CD14-positive monocyte (primary cell): ENCODE data around the gene ZFHX3. TPM values are rescaled to one million over a fixed set of nuclear protein-coding genes. Genes with fewer than 3 reads are reported as not detected.
A peak's percentile ranks its signal among the peaks of the same experiment; 100 is the strongest.

Source experiments
- DNase-seq, 3 donors: peaks; one replicate each; pipeline ENCODE4 v3.0.0-alpha.2; 2011 to 2022
- H2AFZ ChIP-seq: 2 replicates; pipeline ENCODE4 v1.6.0; 2012; ENCODE audit warnings: mild to moderate bottlenecking, low read depth, low read length, inconsistent platforms; ENCODE audit not compliant: insufficient read depth, poor library complexity, severe bottlenecking
- H3K27ac ChIP-seq, 2 donors: 1 replicate in 1 of 2; 2 replicates in 1 of 2; pipeline ENCODE4 v1.5.1; 2012 to 2013; ENCODE audit warnings: low read length in 2 of 2, control low read depth in 1 of 2, inconsistent platforms in 1 of 2, low read depth in 1 of 2, mild to moderate bottlenecking in 1 of 2
- H3K27me3 ChIP-seq, 2 donors: one replicate each; pipeline versions ENCODE4 v1.6.0 to v1.6.1; 2011 to 2013; ENCODE audit warnings: low read length in 2 of 2; ENCODE audit not compliant: control insufficient read depth in 2 of 2, insufficient read depth in 2 of 2
- H3K36me3 ChIP-seq, 2 donors: replicated peaks in 1 of 2; 1 replicate in 1 of 2; 2 replicates in 1 of 2; pipeline versions ENCODE4 v1.5.1 to v1.6.1; 2012 to 2013; ENCODE audit warnings: low read length in 2 of 2, control low read depth in 1 of 2, inconsistent platforms in 1 of 2, mild to moderate bottlenecking in 1 of 2; ENCODE audit not compliant: insufficient read depth in 2 of 2, control insufficient read depth in 1 of 2
- H3K4me1 ChIP-seq, 2 donors: 1 replicate in 1 of 2; 2 replicates in 1 of 2; pipeline versions ENCODE4 v1.5.1 to v1.6.1; 2012 to 2013; ENCODE audit warnings: low read length in 2 of 2, control low read depth in 1 of 2, inconsistent platforms in 1 of 2, mild to moderate bottlenecking in 1 of 2, moderate library complexity in 1 of 2; ENCODE audit not compliant: insufficient read depth in 2 of 2, control insufficient read depth in 1 of 2
- H3K4me2 ChIP-seq: replicated peaks from 2 replicates; pipeline ENCODE3; 2012; ENCODE audit warnings: low read length, moderate library complexity, mild to moderate bottlenecking; ENCODE audit not compliant: poor library complexity, severe bottlenecking; ENCODE audit errors: extremely low read depth
- H3K4me3 ChIP-seq, 3 experiments: fragments of 200-600 bp in 1 of 3; sonication (generic) in 1 of 3; replicated peaks in 1 of 3; 1 replicate in 2 of 3; 2 replicates in 1 of 3; pipeline ENCODE4 v1.5.1; 2011 to 2013; ENCODE audit warnings: low read length in 3 of 3, mild to moderate bottlenecking in 3 of 3, control low read depth in 2 of 3, low read depth in 2 of 3, inconsistent platforms in 1 of 3, moderate library complexity in 1 of 3
- H3K79me2 ChIP-seq: 2 replicates; pipeline ENCODE4 v1.6.0; 2012; ENCODE audit warnings: mild to moderate bottlenecking, control low read depth, inconsistent platforms, low read length, moderate library complexity; ENCODE audit not compliant: insufficient read depth
- H3K9ac ChIP-seq: 2 replicates; pipeline ENCODE4 v1.6.0; 2017; ENCODE audit warnings: low read length, mild to moderate bottlenecking; ENCODE audit not compliant: insufficient read depth, poor library complexity, severe bottlenecking
- H3K9me3 ChIP-seq, 2 donors: replicated peaks in 1 of 2; 1 replicate in 1 of 2; 2 replicates in 1 of 2; pipeline versions ENCODE4 v1.5.1 to v1.6.1; 2012 to 2013; ENCODE audit warnings: low read length in 2 of 2, control low read depth in 1 of 2; ENCODE audit not compliant: control insufficient read depth in 1 of 2, insufficient read depth in 1 of 2
- H4K20me1 ChIP-seq: 2 replicates; pipeline ENCODE4 v1.6.0; 2012; ENCODE audit warnings: mild to moderate bottlenecking, low read length, control low read depth, moderate library complexity; ENCODE audit not compliant: insufficient read depth
- H3K27ac Mint-ChIP-seq, 7 donors: one replicate each; pipeline ENCODE4 v1.8.0; 2020; ENCODE audit warnings: mild to moderate bottlenecking in 7 of 7, mixed read lengths in 7 of 7, moderate library complexity in 6 of 7, inconsistent platforms in 2 of 7
- H3K27me3 Mint-ChIP-seq, 3 donors: one replicate each; pipeline ENCODE4 v1.8.0; 2021 to 2022; ENCODE audit warnings: low read depth in 3 of 3, mild to moderate bottlenecking in 3 of 3, mixed read lengths in 3 of 3, moderate library complexity in 3 of 3, inconsistent platforms in 1 of 3
- H3K36me3 Mint-ChIP-seq, 2 donors: one replicate each; pipeline ENCODE4 v1.8.0; 2020; ENCODE audit warnings: mixed read lengths in 2 of 2, inconsistent platforms in 1 of 2, mild to moderate bottlenecking in 1 of 2
- H3K4me1 Mint-ChIP-seq: one replicate; pipeline ENCODE4 v1.8.0; 2020; ENCODE audit warnings: mild to moderate bottlenecking, mixed read lengths
- H3K4me3 Mint-ChIP-seq, 2 donors: one replicate each; pipeline ENCODE4 v1.8.0; 2020; ENCODE audit warnings: mild to moderate bottlenecking in 2 of 2, mixed read lengths in 2 of 2, moderate library complexity in 1 of 2
- H3K9me3 Mint-ChIP-seq, 7 donors: one replicate each; pipeline ENCODE4 v1.8.0; 2020 to 2022; ENCODE audit warnings: mixed read lengths in 7 of 7, mild to moderate bottlenecking in 6 of 7, moderate library complexity in 6 of 7, inconsistent platforms in 2 of 7
- WGBS: methylation state at CpG from one replicate; pipeline ENCODE4 v1.1.5; 2013; ENCODE audit warnings: missing lambda C conversion rate; ENCODE audit not compliant: insufficient coverage; 5-methylcytosine and 5-hydroxymethylcytosine counted together
- intact Hi-C, 2 donors: fragments of 100-400 bp; cut with micrococcal nuclease; formaldehyde crosslinking; loops; one replicate each; pipeline versions ENCODE4 v1.15.0 to v1.15.1; 2023
- polyA plus RNA-seq, 3 donors: library from polyadenylated mRNA; depleted of rRNA in 1 of 3; unstranded in 2 of 3; stranded (reverse) in 1 of 3; fragments of 300-500 nt in 2 of 3; fragments of >200 nt in 1 of 3; fragmentation: Illumina TruSeq in 2 of 3; gene quantifications; 1 replicate in 2 of 3; 2 replicates in 1 of 3; pipeline ENCODE4 v1.2.3, GENCODE V29; 2012 to 2021
- TF ChIP-seq, protein P1 (sequence below): fragments of 200-600 bp; IDR thresholded peaks from one replicate; pipeline ENCODE4 v1.8.0; 2022; ENCODE audit warnings: antibody characterized with exemption, mild to moderate bottlenecking

Gene ZFHX3
- polyA plus RNA-seq, 3 donors = 0.42 to 4.2 (median 0.43) TPM

DNA sequence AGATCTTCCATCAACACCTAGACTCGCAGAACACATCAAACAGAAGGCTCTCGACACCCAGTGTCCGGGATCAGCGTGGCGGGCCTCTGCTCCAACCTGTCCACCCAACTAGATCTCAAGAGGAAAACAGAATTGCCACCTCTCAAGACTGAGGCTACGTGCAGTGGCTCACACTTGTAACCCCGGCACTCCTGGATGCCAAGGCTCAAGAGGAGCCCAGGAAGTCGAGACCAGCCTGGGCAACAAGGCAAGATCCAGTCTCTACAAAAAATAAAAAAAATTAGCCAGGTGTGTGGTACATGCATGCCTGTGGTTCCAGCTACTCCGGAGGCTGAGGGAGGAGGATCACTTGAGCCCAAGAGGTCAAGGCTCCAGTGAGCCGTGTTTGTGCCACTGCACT lies 132.6 kb downstream of the ZFHX3 start:
- no peak overlapping the region for H2AFZ ChIP-seq
- DNase-seq = no peak
- peaks cover 3 to 8% of the 10 kb centered on the region in 2 donors for H3K4me1 ChIP-seq
- Mint-ChIP-seq H3K27ac (peak overlapping the region in 2 of 7 donors; percentile 15 to 70), H3K27me3 (peaks cover 1 to 2% (median 1%) of the 10 kb centered on the region in 3 donors), H3K9me3 (peaks cover 0 to 6% (median 0%) of the 10 kb centered on the region in 7 donors), H3K4me3 (no peak overlapping the region), H3K36me3 (peaks cover 0 to 2% of the 10 kb centered on the region in 2 donors), H3K4me1 (peaks cover 9% of the 10 kb centered on the region)
- no peaks in the 10 kb centered on the region for H3K79me2 ChIP-seq
- H3K9me3 ChIP-seq = no peaks in the 10 kb centered on the region
- no peaks in the 10 kb centered on the region for H4K20me1 ChIP-seq
- no peaks in the 10 kb centered on the region for H3K36me3 ChIP-seq
- no peak overlapping the region for H3K9ac ChIP-seq
- no peaks in the 10 kb centered on the region for H3K27me3 ChIP-seq
- TF ChIP-seq, protein P1, sequence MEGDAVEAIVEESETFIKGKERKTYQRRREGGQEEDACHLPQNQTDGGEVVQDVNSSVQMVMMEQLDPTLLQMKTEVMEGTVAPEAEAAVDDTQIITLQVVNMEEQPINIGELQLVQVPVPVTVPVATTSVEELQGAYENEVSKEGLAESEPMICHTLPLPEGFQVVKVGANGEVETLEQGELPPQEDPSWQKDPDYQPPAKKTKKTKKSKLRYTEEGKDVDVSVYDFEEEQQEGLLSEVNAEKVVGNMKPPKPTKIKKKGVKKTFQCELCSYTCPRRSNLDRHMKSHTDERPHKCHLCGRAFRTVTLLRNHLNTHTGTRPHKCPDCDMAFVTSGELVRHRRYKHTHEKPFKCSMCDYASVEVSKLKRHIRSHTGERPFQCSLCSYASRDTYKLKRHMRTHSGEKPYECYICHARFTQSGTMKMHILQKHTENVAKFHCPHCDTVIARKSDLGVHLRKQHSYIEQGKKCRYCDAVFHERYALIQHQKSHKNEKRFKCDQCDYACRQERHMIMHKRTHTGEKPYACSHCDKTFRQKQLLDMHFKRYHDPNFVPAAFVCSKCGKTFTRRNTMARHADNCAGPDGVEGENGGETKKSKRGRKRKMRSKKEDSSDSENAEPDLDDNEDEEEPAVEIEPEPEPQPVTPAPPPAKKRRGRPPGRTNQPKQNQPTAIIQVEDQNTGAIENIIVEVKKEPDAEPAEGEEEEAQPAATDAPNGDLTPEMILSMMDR = no peak
- no peak overlapping the region for H3K27ac ChIP-seq
- intact Hi-C loops = no loop called here
- no peak overlapping the region for H3K4me3 ChIP-seq
- 100% methylated on average over 10 of the region's 10 CpGs for WGBS
- no peak overlapping the region for H3K4me2 ChIP-seq

DNA sequence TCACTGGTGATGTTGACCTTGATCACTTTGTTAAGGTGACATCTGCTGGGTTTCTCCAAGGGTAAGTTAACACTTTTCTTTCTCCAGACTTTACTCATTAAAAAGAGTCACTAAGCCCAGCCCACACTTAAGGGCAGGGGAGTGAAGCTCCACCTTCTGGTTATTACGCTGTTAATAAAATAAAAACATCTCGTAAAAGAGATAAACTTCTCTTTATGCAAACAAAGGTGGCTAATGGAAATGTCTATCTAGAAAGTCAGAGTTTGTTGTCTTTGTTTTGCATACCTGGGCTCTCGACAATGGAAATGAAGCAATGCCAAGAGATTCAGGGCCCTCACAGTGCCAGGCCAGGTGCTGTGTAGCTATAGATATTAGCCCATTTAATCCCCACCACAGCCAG lies 134.4 kb downstream of the ZFHX3 start:
- intact Hi-C loops = no loop called here

More for the DNA sequence above, 134.4 kb downstream of the ZFHX3 start:
- H3K36me3 Mint-ChIP-seq = peaks cover 0 to 2% of the 10 kb centered on the region in 2 donors
- Histone ChIP-seq H4K20me1 (peaks cover 3% of the 10 kb centered on the region), H3K4me3 (no peak overlapping the region), H3K9me3 (no peaks in the 10 kb centered on the region), H3K4me1 (peaks cover 4 to 13% of the 10 kb centered on the region in 2 donors), H3K9ac (no peak overlapping the region), H3K79me2 (no peaks in the 10 kb centered on the region), H3K27ac (no peak overlapping the region), H3K4me2 (no peak overlapping the region), H3K36me3 (no peaks in the 10 kb centered on the region), H2AFZ (no peak overlapping the region), H3K27me3 (no peaks in the 10 kb centered on the region)
- TF ChIP-seq, protein P1 = no peak
- no peak for DNase-seq
- peaks cover 0 to 1% (median 0%) of the 10 kb centered on the region in 7 donors for H3K9me3 Mint-ChIP-seq
- no CpG with 5 or more reads among the region's 3 CpGs for WGBS
- peaks cover 1 to 2% (median 1%) of the 10 kb centered on the region in 3 donors for H3K27me3 Mint-ChIP-seq
- H3K27ac Mint-ChIP-seq = peak overlapping the region in 3 of 7 donors; percentile 28 to 65 (median 61)
- H3K4me1 Mint-ChIP-seq = peaks cover 16% of the 10 kb centered on the region
- no peak overlapping the region for H3K4me3 Mint-ChIP-seq
